HepG2 (cell line): ENCODE results near the gene HCFC1. TPM values are rescaled to one million over a fixed set of nuclear protein-coding genes. Genes with fewer than 3 reads are reported as not detected.

ENCODE experiments used
- ATF4 ChIP-seq, 2 experiments: fragments of 450-650 bp in 1 of 2; sonication (generic) in 1 of 2; formaldehyde crosslinking; IDR thresholded peaks; 2 replicates each; pipeline versions ENCODE4 v1.5.0 to v1.8.0; 2020 to 2022; ENCODE audit warnings: mild to moderate bottlenecking in 1 of 2, missing genetic modification reagents in 1 of 2
- CCDC6 ChIP-seq: sonication (generic); formaldehyde crosslinking; IDR thresholded peaks from 2 replicates; pipeline ENCODE4 v1.8.1; 2022; ENCODE audit warnings: mild to moderate bottlenecking, missing genetic modification reagents, moderate library complexity
- CSRNP1 ChIP-seq: sonication (generic); formaldehyde crosslinking; IDR thresholded peaks from 2 replicates; pipeline ENCODE4 v1.8.1; 2023; ENCODE audit warnings: mild to moderate bottlenecking, missing genetic modification reagents
- MAF1 ChIP-seq: sonication (generic); formaldehyde crosslinking; IDR thresholded peaks from 2 replicates; pipeline ENCODE4 v1.5.0; 2020; ENCODE audit warnings: missing genetic modification reagents, borderline replicate concordance
- PLSCR1 ChIP-seq: sonication (generic); formaldehyde crosslinking; IDR thresholded peaks from 2 replicates; pipeline ENCODE4 v1.5.0; 2020; ENCODE audit warnings: missing genetic modification reagents, mild to moderate bottlenecking, borderline replicate concordance
- RARG ChIP-seq: sonication (generic); formaldehyde crosslinking; IDR thresholded peaks from 2 replicates; pipeline ENCODE4 v1.4.0; 2020; ENCODE audit warnings: low read depth, mild to moderate bottlenecking, missing genetic modification reagents
- TFDP1 ChIP-seq: IDR thresholded peaks from 2 replicates; pipeline ENCODE4 v1.6.1; 2016; ENCODE audit warnings: missing compliant biosample characterization, missing genetic modification reagents, borderline replicate concordance
- WIZ ChIP-seq: sonication (generic); formaldehyde crosslinking; IDR thresholded peaks from 2 replicates; pipeline ENCODE4 v1.5.1; 2020; ENCODE audit warnings: mild to moderate bottlenecking, missing genetic modification reagents
- YEATS4 ChIP-seq: sonication (generic); formaldehyde crosslinking; IDR thresholded peaks from 2 replicates; pipeline ENCODE4 v1.4.0; 2020; ENCODE audit warnings: missing genetic modification reagents, borderline replicate concordance
- ZFYVE20 ChIP-seq: sonication (generic); formaldehyde crosslinking; IDR thresholded peaks from 2 replicates; pipeline ENCODE4 v1.8.0; 2023; ENCODE audit warnings: low read depth, mild to moderate bottlenecking, moderate library complexity, missing genetic modification reagents, borderline replicate concordance
- ZNF782 ChIP-seq: sonication (generic); formaldehyde crosslinking; IDR thresholded peaks from 2 replicates; pipeline ENCODE4 v1.4.0; 2020; ENCODE audit warnings: missing genetic modification reagents, mild to moderate bottlenecking, borderline replicate concordance
- polyA plus RNA-seq, 8 experiments: library from polyadenylated mRNA; depleted of rRNA in 3 of 8; stranded (reverse) in 7 of 8; unstranded in 1 of 8; fragments of >200 nt; fragmentation: Illumina TruSeq in 4 of 8; extraction: Trizol in 4 of 8; gene quantifications; 2 replicates each; pipeline versions ENCODE4 v1.2.1 to v1.2.3, GENCODE V29; 2011 to 2016; ENCODE audit warnings: low read depth in 4 of 8, missing spikeins in 1 of 8, mixed read lengths in 1 of 8; ENCODE audit not compliant: insufficient read depth in 1 of 8
- total RNA-seq, 5 experiments: library from RNA; depleted of rRNA; stranded (reverse); fragments of >200 nt; fragmentation: Illumina TruSeq; extraction: Trizol; gene quantifications; 2 replicates each; pipeline ENCODE4 v1.2.3, GENCODE V29; 2016; ENCODE audit warnings: low read depth in 1 of 5
- TF ChIP-seq, protein P1 (sequence below): sonication (generic); formaldehyde crosslinking; IDR thresholded peaks from 2 replicates; pipeline ENCODE4 v1.5.0; 2020; ENCODE audit warnings: mild to moderate bottlenecking, missing genetic modification reagents, borderline replicate concordance
- TF ChIP-seq, protein P2 (sequence below): sonication (generic); formaldehyde crosslinking; IDR thresholded peaks from 2 replicates; pipeline ENCODE4 v1.9.0; 2021; ENCODE audit warnings: missing genetic modification reagents, borderline replicate concordance

HCFC1 gene
- total and polyA plus RNA-seq, 2 of the 13 experiments (the other 11 are each of a cell fraction or from before 2014, with no cell fraction given): 5.8 to 17.8 TPM

DNA sequence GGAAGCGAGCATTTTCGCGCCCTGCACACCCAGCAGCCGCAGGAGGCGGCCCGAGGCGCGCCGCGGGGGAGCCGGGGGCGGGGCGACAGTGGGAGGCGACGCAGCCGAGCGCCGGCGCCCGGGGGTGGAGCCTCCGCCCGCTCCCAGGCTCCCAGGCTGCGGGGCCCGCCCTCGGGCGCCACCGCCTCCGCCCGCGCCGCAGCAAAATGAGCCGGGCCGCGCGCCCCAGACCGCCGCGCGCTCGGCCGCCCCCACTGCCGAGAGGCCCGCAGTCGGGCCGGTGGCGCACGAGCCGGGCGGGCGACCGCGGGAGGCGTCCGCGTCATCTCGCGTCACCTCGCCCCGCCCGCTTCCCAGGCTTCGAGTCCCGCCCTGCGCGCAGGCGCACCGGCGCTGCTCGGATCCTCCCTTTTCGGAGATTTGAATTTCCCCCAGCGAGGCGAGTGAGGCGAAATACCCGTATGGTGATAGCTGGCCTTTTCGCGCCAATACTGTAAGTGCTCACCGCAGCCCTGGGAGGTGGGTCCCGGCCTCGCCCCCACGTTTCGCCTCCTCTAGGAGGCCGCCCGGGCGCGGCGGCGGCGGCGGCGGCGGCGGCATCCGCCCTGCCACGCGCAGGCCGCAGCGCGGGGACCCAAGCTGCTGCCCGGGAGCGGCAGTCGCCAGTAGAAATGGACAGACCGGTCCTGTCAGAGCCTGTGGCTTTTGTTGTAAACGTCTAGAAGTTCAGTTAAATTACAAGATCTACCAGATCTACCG is 929 bp upstream of the HCFC1 start, which contains the start of gene TMEM187 (continued):
- TF ChIP-seq, protein P1, sequence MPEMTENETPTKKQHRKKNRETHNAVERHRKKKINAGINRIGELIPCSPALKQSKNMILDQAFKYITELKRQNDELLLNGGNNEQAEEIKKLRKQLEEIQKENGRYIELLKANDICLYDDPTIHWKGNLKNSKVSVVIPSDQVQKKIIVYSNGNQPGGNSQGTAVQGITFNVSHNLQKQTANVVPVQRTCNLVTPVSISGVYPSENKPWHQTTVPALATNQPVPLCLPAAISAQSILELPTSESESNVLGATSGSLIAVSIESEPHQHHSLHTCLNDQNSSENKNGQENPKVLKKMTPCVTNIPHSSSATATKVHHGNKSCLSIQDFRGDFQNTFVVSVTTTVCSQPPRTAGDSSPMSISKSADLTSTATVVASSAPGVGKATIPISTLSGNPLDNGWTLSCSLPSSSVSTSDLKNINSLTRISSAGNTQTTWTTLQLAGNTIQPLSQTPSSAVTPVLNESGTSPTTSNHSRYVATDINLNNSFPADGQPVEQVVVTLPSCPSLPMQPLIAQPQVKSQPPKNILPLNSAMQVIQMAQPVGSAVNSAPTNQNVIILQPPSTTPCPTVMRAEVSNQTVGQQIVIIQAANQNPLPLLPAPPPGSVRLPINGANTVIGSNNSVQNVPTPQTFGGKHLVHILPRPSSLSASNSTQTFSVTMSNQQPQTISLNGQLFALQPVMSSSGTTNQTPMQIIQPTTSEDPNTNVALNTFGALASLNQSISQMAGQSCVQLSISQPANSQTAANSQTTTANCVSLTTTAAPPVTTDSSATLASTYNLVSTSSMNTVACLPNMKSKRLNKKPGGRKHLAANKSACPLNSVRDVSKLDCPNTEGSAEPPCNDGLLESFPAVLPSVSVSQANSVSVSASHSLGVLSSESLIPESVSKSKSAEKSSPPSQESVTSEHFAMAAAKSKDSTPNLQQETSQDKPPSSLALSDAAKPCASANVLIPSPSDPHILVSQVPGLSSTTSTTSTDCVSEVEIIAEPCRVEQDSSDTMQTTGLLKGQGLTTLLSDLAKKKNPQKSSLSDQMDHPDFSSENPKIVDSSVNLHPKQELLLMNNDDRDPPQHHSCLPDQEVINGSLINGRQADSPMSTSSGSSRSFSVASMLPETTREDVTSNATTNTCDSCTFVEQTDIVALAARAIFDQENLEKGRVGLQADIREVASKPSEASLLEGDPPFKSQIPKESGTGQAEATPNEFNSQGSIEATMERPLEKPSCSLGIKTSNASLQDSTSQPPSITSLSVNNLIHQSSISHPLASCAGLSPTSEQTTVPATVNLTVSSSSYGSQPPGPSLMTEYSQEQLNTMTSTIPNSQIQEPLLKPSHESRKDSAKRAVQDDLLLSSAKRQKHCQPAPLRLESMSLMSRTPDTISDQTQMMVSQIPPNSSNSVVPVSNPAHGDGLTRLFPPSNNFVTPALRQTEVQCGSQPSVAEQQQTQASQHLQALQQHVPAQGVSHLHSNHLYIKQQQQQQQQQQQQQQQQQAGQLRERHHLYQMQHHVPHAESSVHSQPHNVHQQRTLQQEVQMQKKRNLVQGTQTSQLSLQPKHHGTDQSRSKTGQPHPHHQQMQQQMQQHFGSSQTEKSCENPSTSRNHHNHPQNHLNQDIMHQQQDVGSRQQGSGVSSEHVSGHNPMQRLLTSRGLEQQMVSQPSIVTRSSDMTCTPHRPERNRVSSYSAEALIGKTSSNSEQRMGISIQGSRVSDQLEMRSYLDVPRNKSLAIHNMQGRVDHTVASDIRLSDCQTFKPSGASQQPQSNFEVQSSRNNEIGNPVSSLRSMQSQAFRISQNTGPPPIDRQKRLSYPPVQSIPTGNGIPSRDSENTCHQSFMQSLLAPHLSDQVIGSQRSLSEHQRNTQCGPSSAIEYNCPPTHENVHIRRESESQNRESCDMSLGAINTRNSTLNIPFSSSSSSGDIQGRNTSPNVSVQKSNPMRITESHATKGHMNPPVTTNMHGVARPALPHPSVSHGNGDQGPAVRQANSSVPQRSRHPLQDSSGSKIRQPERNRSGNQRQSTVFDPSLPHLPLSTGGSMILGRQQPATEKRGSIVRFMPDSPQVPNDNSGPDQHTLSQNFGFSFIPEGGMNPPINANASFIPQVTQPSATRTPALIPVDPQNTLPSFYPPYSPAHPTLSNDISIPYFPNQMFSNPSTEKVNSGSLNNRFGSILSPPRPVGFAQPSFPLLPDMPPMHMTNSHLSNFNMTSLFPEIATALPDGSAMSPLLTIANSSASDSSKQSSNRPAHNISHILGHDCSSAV: no peak
- TF ChIP-seq WIZ (no peak), TFDP1 (CRISPR knock-in tag) (0 out of 2 replicates have a peak, but pooled peaks have one; percentile 58), ZNF782 (CRISPR knock-in tag) (no peak), RARG (CRISPR knock-in tag) (no peak), ATF4 (CRISPR knock-in tag; IDR thresholded peaks at IDR 0.05) (no peak), MAF1 (CRISPR knock-in tag) (no peak), YEATS4 (CRISPR knock-in tag) (no peak), ZFYVE20 (CRISPR knock-in tag) (no peak), PLSCR1 (CRISPR knock-in tag) (no peak), CCDC6 (CRISPR knock-in tag) (no peak), CSRNP1 (CRISPR knock-in tag) (no peak)
- TF ChIP-seq, protein P2, sequence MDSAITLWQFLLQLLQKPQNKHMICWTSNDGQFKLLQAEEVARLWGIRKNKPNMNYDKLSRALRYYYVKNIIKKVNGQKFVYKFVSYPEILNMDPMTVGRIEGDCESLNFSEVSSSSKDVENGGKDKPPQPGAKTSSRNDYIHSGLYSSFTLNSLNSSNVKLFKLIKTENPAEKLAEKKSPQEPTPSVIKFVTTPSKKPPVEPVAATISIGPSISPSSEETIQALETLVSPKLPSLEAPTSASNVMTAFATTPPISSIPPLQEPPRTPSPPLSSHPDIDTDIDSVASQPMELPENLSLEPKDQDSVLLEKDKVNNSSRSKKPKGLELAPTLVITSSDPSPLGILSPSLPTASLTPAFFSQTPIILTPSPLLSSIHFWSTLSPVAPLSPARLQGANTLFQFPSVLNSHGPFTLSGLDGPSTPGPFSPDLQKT: no peak
